ENCODE measurements around the gene NHEJ1.

GRCh38 chr2:219120082-219120481 lies 40.5 kb downstream of the NHEJ1 start:
- TF ChIP-seq, protein P1, sequence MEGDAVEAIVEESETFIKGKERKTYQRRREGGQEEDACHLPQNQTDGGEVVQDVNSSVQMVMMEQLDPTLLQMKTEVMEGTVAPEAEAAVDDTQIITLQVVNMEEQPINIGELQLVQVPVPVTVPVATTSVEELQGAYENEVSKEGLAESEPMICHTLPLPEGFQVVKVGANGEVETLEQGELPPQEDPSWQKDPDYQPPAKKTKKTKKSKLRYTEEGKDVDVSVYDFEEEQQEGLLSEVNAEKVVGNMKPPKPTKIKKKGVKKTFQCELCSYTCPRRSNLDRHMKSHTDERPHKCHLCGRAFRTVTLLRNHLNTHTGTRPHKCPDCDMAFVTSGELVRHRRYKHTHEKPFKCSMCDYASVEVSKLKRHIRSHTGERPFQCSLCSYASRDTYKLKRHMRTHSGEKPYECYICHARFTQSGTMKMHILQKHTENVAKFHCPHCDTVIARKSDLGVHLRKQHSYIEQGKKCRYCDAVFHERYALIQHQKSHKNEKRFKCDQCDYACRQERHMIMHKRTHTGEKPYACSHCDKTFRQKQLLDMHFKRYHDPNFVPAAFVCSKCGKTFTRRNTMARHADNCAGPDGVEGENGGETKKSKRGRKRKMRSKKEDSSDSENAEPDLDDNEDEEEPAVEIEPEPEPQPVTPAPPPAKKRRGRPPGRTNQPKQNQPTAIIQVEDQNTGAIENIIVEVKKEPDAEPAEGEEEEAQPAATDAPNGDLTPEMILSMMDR (conservative IDR thresholded peaks at IDR 0.05), result no peak
- TF ChIP-seq ZFX (IDR thresholded peaks at IDR 0.05), result no peak

All from C4-2B (cell line).